Stomach (tissue), 4 donors: ENCODE data around the gene AGMO.

Source experiments
- CTCF ChIP-seq, 7 experiments: fragments of 450-650 bp in 4 of 7; fragments of 200-600 bp in 3 of 7; sonication (generic) in 3 of 7; IDR thresholded peaks; one replicate each; pipeline ENCODE4 v1.5.1; 2016 to 2019; ENCODE audit warnings: antibody characterized with exemption in 7 of 7, control low read depth in 2 of 7, mild to moderate bottlenecking in 1 of 7
- POLR2AphosphoS5 ChIP-seq, 3 donors: sonication (generic); formaldehyde crosslinking; IDR thresholded peaks; one replicate each; pipeline ENCODE4 v1.6.1; 2016; ENCODE audit warnings: antibody characterized with exemption in 3 of 3

- TF ChIP-seq POLR2AphosphoS5 (IDR thresholded peaks at IDR 0.05) (no peak), CTCF (IDR thresholded peaks at IDR 0.05) (no peak)
Observed at GRCh38 chr7:15159261-15159660, 402.6 kb downstream of the AGMO start.
